GM23248 (cell line): ENCODE data around the gene TBATA. TPM values are rescaled to one million over a fixed set of nuclear protein-coding genes. Genes with fewer than 3 reads are reported as not detected.
"Not testable (repeated sequence)": the region's sequence is repeated elsewhere in the genome, so short reads cannot be mapped to it uniquely, and the experiment has no call there.

ENCODE experiments used
- DNase-seq: peaks from one replicate; pipeline ENCODE4 v3.0.0-alpha.2; 2015
- H2AFZ ChIP-seq: fragments of 200-600 bp; sonication (generic); 2 replicates; pipeline ENCODE4 v1.6.1; 2016; ENCODE audit warnings: antibody characterized with exemption
- H3F3A ChIP-seq: fragments of 200-600 bp; sonication (generic); 2 replicates; pipeline ENCODE4 v1.6.1; 2016; ENCODE audit warnings: mild to moderate bottlenecking, antibody characterized with exemption, mixed run types; ENCODE audit not compliant: insufficient read depth
- H3K27ac ChIP-seq: fragments of 200-600 bp; sonication (generic); 2 replicates; pipeline ENCODE4 v1.5.1; 2016; ENCODE audit warnings: mild to moderate bottlenecking
- H3K27me3 ChIP-seq: fragments of 200-600 bp; sonication (generic); replicated peaks from 2 replicates; pipeline ENCODE4 v1.6.1; 2016; ENCODE audit warnings: mild to moderate bottlenecking; ENCODE audit not compliant: insufficient read depth
- H3K36me3 ChIP-seq: fragments of 200-600 bp; sonication (generic); 2 replicates; pipeline ENCODE4 v1.6.1; 2016; ENCODE audit warnings: low read depth, mild to moderate bottlenecking
- H3K4me1 ChIP-seq: fragments of 200-600 bp; sonication (generic); 2 replicates; pipeline ENCODE4 v1.6.1; 2016; ENCODE audit warnings: mild to moderate bottlenecking; ENCODE audit not compliant: insufficient read depth
- H3K4me2 ChIP-seq: fragments of 200-600 bp; sonication (generic); one replicate; pipeline ENCODE4 v1.6.1; 2016; ENCODE audit warnings: mild to moderate bottlenecking; ENCODE audit not compliant: unreplicated experiment
- H3K4me3 ChIP-seq: fragments of 200-600 bp; sonication (generic); 2 replicates; pipeline ENCODE4 v1.5.1; 2016; ENCODE audit warnings: mild to moderate bottlenecking
- H3K79me2 ChIP-seq: fragments of 200-600 bp; sonication (generic); 2 replicates; pipeline ENCODE4 v1.6.1; 2016; ENCODE audit warnings: mild to moderate bottlenecking; ENCODE audit not compliant: insufficient read depth
- H3K9ac ChIP-seq: fragments of 200-600 bp; sonication (generic); 2 replicates; pipeline ENCODE4 v1.6.1; 2016; ENCODE audit warnings: mild to moderate bottlenecking
- H3K9me2 ChIP-seq: fragments of 200-600 bp; sonication (generic); 2 replicates; pipeline ENCODE4 v1.6.1; 2016; ENCODE audit warnings: mixed run types, mild to moderate bottlenecking, moderate library complexity; ENCODE audit not compliant: insufficient read depth
- H3K9me3 ChIP-seq: fragments of 200-600 bp; sonication (generic); one replicate; pipeline ENCODE4 v1.6.1; 2017; ENCODE audit warnings: low read depth
- H4K20me1 ChIP-seq: fragments of 200-600 bp; sonication (generic); 2 replicates; pipeline ENCODE4 v1.6.0; 2016; ENCODE audit not compliant: insufficient read depth
- EZH2 ChIP-seq: fragments of 200-600 bp; sonication (generic); IDR thresholded peaks from 2 replicates; pipeline ENCODE4 v1.6.1; 2018; ENCODE audit warnings: antibody characterized with exemption, mild to moderate bottlenecking; ENCODE audit not compliant: insufficient read depth, poor library complexity, severe bottlenecking
- EZH2phosphoT487 ChIP-seq: fragments of 200-600 bp; sonication (generic); IDR thresholded peaks from 2 replicates; pipeline ENCODE4 v1.6.1; 2018; ENCODE audit warnings: antibody characterized with exemption, moderate library complexity, mild to moderate bottlenecking, low read depth; ENCODE audit not compliant: insufficient read depth
- WGBS, 2 experiments: methylation state at CpG; one replicate each; pipeline ENCODE4 v1.1.6; 2015 to 2017; ENCODE audit warnings: low lambda C conversion rate in 2 of 2, low coverage in 1 of 2; ENCODE audit errors: missing lambda C conversion rate in 2 of 2; 5-methylcytosine and 5-hydroxymethylcytosine counted together
- in situ Hi-C: fragments of 300-500 bp; cut with MboI; formaldehyde crosslinking; loops from 2 replicates; pipeline ENCODE4 v1.15.0; 2020
- polyA plus RNA-seq: library from polyadenylated mRNA; unstranded; fragments of >200 nt; fragmentation: Nextera tagmentation; extraction: Ambion mirVana; gene quantifications from 2 replicates; pipeline ENCODE4 v1.2.1, GENCODE V29; 2016
- total RNA-seq: library from RNA; depleted of rRNA; stranded (reverse); fragments of >200 nt; shearing (Covaris generic); gene quantifications from 2 replicates; pipeline ENCODE4 v1.2.3, GENCODE V29; 2014

TBATA gene
- total and polyA plus RNA-seq, 2 experiments from 2014 or later: not detected

DNA sequence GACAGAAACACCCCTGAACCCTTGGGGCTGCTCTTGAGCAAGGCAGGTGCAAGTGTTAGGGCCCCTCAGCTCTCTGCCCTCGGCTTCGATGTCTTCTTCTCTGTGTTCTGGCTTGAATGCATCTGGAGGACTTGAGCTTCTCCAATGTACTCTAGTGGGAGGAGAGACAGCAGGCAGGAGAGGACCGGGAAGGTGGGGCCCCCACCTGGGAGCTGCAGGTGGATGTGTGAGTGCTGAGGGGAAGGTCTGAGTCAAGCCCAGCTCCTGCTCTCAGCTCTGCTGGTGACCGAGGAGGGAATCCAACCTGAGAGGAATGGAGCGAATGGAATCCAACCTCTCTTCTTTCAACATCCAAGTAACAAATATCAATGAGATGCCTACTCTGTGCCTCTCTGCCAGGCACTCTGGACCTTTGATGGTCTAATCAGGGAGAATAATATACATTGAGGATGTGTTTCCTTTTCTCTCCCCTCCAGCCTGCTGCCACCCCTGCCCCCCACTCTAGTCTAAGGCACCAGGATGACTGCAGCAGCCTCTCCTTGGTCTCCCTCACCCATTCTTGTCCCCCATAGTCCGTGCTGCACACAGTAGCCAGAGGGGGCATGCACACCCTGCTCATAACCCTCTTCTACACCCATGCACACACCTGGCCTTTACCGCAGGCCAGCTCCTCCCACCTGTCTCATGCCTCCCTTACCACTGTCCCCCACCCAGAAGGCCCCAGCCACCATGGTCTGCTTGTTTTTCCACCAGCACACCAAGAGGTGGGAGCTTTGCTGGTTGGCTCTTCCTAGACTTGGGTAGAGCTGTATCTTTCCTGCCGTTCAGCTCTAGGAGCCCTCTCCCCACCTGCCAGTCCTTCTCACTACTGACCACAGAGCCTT, 13.6 kb downstream of the TBATA start:
- DNase-seq: no peak
- no peaks in the 10 kb centered on the region for H3K9me2 ChIP-seq
- in situ Hi-C loops: no loop called here

GRCh38 chr10:70770516-70770915, 14.7 kb downstream of the TBATA start:
- H3K27ac ChIP-seq, H3K9me3 ChIP-seq, H3F3A ChIP-seq, in situ Hi-C loops, H4K20me1 ChIP-seq, H3K4me2 ChIP-seq, H2AFZ ChIP-seq, H3K4me1 ChIP-seq, H3K79me2 ChIP-seq, H3K9me2 ChIP-seq, H3K27me3 ChIP-seq, DNase-seq, H3K4me3 ChIP-seq, H3K36me3 ChIP-seq, H3K9ac ChIP-seq: not testable (repeated sequence)
- WGBS, 2 experiments: 87 to 88% methylated on average over 7 of the region's 7 CpGs

More for the DNA sequence above, 13.6 kb downstream of the TBATA start:
- Histone ChIP-seq H2AFZ (no peak overlapping the region), H3K9ac (no peak overlapping the region), H3K27me3 (peaks cover 7% of the 10 kb centered on the region; the same call in 1 of the 2 replicates), H3F3A (no peaks in the 10 kb centered on the region), H3K79me2 (no peaks in the 10 kb centered on the region), H3K36me3 (no peaks in the 10 kb centered on the region), H3K9me3 (no peaks in the 10 kb centered on the region), H4K20me1 (no peaks in the 10 kb centered on the region), H3K27ac (no peak overlapping the region), H3K4me2 (no peak overlapping the region), H3K4me1 (no peaks in the 10 kb centered on the region), H3K4me3 (no peak overlapping the region)
- WGBS, 2 experiments: 68 to 75% methylated on average over 8 of the region's 8 CpGs
- TF ChIP-seq EZH2 (no peak), EZH2phosphoT487 (no peak)

DNA sequence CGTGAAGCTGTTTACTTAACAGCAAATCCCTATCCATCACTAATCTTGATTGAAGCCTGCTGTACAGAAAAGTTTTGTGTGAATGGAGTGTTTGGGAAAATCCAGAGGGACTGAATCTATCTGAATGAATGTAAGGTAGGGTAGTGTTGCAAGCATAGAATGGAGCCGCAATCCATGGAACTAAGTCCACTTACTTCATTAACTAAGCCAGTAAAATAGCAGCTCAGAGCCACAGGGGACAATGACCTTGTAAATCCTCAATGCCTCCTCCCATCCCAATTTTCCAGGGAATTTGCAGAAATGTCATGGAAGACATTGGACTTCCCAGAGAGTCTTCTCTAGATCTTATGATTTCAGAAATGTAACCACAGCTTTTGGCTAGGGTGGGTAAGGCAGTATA, 15.2 kb downstream of the TBATA start:
- Histone ChIP-seq H3K79me2 (no peaks in the 10 kb centered on the region), H3K27ac (no peak overlapping the region), H3K27me3 (peaks cover 7% of the 10 kb centered on the region; the same call in 1 of the 2 replicates), H4K20me1 (no peaks in the 10 kb centered on the region), H2AFZ (no peak overlapping the region), H3K4me1 (no peaks in the 10 kb centered on the region), H3K4me2 (no peak overlapping the region), H3K9ac (no peak overlapping the region), H3K4me3 (no peak overlapping the region), H3K36me3 (no peaks in the 10 kb centered on the region), H3K9me3 (no peaks in the 10 kb centered on the region), H3F3A (no peaks in the 10 kb centered on the region), H3K9me2 (no peaks in the 10 kb centered on the region)
- TF ChIP-seq EZH2phosphoT487 (no peak), EZH2 (no peak)
- 57 to 62% methylated on average over 2 of the region's 2 CpGs for WGBS, 2 experiments
- in situ Hi-C loops: no loop called here
- DNase-seq: no peak

- WGBS, 2 experiments: 37 to 48% methylated on average over 4 of the region's 4 CpGs
Observed at GRCh38 chr10:70769121-70769520, 16.1 kb downstream of the TBATA start.

GRCh38 chr10:70768026-70768685, 17.0 kb downstream of the TBATA start:
- H3K9ac ChIP-seq, DNase-seq, H3K4me3 ChIP-seq, H3K9me3 ChIP-seq, H3K27ac ChIP-seq, H3K36me3 ChIP-seq, H4K20me1 ChIP-seq, in situ Hi-C loops, H3K9me2 ChIP-seq, H3F3A ChIP-seq, H3K79me2 ChIP-seq, H2AFZ ChIP-seq, H3K4me1 ChIP-seq, H3K27me3 ChIP-seq, H3K4me2 ChIP-seq: not testable (repeated sequence)
- WGBS, 2 experiments: 49 to 50% methylated on average over 6 of the region's 6 CpGs

More at GRCh38 chr10:70769121-70769520, 16.1 kb downstream of the TBATA start:
- no peak for DNase-seq
- Histone ChIP-seq H3K27me3 (peaks cover 7% of the 10 kb centered on the region; the same call in 1 of the 2 replicates), H3K27ac (no peak overlapping the region), H3F3A (no peaks in the 10 kb centered on the region), H3K9me2 (no peaks in the 10 kb centered on the region), H4K20me1 (no peaks in the 10 kb centered on the region), H3K79me2 (no peaks in the 10 kb centered on the region), H3K36me3 (no peaks in the 10 kb centered on the region), H3K9ac (no peak overlapping the region), H3K4me2 (no peak overlapping the region), H3K4me1 (no peaks in the 10 kb centered on the region), H3K9me3 (no peaks in the 10 kb centered on the region), H3K4me3 (no peak overlapping the region), H2AFZ (no peak overlapping the region)
- in situ Hi-C loops: no loop called here
- TF ChIP-seq EZH2: no peak
- TF ChIP-seq EZH2phosphoT487: no peak
